GM19455 (cell line): Measurements from ENCODE around the gene ZCCHC24.

ENCODE experiments used
- ATAC-seq: cut with Tn5 transposase; IDR thresholded peaks from one replicate; pipeline ENCODE4 v1.9.1; 2021; ENCODE audit not compliant: unreplicated experiment

Gene ZCCHC24

DNA sequence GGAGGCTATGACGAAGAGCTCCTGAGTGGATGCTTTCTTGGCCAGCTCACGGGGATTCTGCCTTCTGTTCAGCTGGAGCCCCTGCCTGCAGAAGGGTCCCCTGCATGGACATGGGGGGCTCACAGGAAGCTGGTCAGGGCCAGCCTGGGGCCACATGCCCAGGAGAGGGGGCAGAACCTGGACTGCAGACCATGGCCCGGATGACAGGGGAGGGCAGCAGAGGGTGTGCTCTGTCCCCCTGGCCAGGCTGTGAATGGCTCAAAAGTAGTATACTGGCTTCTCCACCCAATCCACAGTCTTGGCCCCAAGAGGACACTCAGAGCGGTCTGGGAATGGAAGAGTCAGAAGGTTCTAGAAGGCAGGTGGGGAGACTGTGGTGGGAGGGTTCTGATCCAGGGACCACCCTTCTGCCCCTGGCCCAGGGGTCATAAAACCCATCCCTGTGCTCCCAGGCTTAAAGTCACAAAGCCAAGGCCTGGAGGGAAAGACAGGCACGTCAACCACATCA lies 57.9 kb downstream of the ZCCHC24 start:
- ATAC-seq, result no peak

DNA sequence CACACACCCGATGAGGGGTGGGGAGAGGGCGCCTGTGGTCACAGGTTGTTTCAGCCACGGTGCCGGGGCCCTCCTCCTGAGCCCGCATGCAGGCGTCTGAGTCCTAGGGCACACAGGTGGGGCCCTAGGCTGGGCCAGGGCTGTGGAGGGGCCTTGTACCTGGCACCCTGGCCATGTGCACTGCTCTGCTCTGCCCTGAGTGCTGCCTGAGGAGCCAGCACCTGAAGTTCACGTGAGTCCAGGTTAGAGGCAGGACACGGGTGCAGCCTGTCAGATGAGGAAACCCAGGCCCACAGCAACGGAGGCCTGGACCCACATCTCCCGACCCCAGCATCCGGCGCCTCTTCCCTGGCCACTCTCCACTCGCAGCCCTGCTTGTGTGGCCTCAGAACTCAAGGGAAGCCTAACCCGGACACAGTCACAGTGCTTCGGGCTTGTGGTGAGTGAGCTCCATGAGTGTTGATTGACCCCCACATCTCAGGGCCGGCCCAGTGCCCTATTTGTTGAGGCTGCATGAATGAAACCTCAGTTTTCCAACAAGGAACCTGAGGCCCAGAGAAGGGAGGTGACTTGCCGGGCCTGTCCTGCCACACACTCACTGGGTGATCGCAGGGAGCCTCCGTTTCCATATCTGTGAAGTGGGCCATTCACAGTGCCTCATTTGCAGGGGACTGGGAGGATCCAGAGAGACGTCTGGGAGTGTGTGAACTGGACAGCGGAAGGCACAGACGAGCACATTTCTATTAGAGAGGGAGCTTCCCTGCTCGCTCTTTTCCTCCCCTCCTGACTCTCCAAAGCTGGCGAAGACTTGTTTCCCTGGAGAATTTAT lies 58.6 kb downstream of the ZCCHC24 start:
- ATAC-seq, result no peak

DNA sequence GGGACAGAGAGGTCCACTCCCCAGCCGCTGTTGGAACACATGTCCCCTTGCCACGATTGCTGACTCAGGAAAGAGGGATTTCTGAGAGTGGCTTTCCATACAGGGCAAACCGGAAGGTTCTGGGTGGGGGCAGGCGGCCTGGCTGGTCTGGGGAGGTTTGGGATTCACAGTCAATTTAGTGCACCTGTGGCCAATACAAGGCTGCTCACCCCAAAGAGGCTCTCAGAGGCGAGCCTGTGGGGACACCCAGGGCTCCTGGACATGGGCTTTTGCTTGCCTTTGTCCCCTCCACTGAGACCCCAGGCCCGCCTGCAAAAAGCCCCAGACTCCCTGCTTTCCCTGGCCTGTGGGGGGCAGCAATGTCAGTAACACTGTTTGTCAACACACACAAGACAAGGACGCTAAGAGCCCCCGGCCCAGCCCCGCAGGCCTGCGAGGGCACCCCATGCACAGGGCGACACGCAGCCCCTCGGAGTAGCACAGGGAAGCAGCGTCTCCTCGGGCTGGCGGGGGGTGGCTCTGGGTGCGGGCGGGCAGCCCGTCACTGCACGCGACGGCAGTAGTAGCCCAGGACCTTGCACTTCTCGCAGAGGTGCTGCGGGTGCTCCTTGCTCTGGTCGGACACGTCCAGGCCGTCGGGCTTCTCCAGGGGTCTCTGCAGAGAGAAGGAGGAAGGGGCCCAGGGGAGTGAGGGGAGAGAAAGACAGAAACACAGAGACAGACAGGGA lies 59.5 kb downstream of the ZCCHC24 start:
- no peak for ATAC-seq

DNA sequence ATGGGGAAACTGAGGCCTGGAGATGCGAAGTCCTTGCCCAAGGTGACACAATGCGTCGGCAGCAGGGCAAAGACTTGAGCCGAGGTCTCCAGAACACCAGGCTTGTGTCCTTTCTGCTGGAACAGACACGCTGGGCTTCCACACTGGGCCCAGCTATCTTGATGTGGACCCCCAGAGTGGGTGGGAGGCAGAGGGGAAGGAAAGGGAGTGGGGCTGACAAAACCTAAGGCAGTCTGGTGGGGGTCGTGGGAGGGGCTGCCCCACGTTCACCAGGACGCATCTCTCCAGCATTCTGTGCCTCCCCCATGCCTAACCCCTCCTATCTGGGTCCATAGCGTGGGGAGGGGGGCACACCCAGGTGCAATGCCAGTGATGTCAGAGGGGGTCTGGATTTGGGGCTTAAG lies 60.0 kb downstream of the ZCCHC24 start:
- ATAC-seq, result no peak

DNA sequence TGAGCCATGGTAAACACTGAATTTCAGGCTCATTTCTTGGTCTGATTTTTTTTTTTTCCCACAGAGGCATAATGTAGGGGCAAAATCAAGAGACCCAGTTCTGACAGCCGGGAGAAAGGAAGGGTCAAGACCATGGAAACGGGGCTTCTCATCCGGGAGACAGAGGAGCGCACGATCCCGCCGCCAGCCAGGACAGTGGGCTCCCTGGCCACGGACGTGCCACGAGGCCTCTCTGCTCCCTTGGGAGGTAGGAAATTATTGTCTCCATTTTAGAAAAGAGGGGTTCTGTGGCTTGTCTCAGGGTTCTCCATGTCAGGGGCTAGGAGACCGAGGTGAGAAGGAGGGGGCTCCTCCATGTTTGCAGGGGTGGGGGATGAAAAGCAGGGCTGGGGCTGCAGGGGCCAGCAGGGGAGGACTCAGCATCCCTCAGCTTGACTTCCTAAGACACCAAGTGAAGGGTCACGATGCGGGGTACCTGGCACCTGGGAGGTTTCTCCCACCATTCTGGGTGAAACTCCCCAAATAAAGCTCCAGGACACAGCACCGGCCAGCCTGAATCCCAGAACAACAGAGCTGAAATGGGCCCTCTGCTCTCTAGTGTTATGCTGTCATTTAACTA lies 60.5 kb downstream of the ZCCHC24 start:
- no peak for ATAC-seq

DNA sequence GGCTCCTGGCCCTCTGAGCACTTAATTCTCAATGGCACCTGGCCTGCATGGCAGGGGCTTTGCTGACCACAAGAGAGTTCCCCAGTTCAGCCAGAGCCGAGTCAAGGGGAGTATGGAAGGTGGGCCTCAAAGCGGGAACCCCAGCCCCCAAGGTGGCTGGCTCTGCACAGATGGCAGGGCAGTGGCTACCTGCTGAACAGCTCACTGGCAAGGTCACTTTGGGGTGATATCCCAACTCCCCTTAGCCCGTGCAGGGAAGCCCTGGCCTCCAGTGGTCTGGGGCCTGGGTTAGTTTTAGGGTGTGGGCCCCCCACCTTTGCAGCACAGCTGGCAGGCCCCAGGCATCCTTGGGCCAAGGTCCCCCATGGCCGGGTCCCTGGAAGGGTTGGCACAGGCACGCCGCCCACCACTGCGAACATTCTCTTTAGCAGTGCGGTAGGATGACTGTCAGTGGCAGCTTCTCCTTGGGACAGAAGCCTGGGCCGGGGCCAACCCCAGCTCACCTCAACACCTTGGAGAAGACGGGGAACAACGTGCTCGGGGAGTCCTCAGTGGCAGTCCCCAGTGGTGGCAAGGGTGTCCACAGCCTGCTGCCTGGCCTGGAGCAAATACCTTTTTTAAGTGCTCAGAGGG lies 61.3 kb downstream of the ZCCHC24 start:
- no peak for ATAC-seq

DNA sequence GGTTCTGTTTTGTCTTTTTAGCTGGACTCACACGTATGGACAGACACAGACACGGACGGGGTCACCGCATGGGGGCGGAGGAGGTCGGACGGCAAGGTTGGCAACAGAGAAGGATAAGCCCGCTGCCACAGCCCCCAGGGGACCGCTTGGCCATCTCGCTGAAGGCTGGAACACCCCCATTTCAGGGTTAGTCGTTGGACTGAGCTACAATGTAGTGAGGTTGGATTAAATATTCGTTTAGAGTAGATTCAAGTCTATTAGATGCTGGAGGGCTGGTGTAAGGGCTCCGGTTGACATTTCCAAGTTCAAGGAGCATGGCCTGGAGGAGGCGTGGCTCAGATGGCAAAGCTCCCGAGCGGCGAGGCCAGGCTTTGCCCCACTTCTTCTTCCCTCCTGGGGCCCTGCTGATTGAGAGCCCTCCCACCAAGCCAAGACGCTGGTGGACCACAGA lies 62.9 kb downstream of the ZCCHC24 start:
- no peak for ATAC-seq

DNA sequence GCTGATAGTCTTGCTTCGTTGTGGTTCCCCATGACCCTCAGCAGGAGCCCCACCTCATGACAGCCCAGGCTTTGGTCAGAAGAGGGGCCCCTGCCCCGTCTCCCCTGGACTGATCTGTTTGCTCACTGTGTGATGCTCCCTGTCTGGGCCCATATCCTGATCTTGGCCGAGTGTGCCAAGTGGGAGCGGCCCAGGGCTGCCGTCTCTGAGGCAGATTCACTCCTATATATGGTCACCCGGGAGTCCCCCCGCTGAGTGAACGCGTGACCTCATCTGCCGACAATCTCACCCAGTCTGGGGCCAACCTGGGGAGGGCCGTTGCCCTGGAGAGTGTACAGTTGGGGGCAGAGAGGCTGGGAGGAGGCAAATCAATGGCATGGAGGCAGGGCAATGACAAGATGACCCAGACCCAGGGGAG lies 63.6 kb downstream of the ZCCHC24 start:
- ATAC-seq, result no peak

DNA sequence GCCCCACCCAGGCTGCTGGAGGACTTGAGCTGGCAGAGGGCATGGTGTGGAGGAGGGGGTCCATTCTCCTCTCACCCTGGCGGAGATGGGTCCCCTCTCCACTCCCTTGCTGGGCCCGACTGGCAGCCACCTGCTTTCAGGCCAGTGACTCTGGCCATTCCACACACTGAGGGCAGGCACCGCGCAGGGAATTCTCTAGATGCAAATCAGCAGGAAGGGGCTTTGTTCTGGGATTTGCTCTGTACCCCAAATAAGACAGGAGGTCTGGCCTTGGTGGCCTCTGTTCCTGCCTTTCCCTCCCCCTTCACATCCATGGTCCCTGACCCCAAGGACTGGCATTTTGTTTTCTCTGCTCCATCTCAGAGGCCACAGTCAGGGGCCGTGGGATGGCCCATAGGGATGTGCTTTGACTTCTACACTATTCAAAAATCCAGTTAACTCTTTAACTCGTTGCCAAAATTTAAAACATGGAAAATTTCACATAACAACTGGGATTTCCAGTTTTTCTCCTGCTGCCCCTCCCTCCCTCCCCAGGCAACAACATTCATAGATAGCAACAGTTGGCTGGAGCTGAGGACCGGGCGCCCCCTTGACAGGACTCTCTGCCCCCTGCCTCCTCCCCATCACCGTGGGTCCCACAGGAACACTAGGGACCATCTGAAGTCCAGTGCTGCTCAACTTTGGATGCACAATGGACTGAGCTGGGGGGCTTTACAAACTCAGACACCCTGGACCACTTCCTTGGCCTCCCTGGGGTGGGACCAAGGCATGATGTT lies 64.3 kb downstream of the ZCCHC24 start:
- ATAC-seq, result no peak

DNA sequence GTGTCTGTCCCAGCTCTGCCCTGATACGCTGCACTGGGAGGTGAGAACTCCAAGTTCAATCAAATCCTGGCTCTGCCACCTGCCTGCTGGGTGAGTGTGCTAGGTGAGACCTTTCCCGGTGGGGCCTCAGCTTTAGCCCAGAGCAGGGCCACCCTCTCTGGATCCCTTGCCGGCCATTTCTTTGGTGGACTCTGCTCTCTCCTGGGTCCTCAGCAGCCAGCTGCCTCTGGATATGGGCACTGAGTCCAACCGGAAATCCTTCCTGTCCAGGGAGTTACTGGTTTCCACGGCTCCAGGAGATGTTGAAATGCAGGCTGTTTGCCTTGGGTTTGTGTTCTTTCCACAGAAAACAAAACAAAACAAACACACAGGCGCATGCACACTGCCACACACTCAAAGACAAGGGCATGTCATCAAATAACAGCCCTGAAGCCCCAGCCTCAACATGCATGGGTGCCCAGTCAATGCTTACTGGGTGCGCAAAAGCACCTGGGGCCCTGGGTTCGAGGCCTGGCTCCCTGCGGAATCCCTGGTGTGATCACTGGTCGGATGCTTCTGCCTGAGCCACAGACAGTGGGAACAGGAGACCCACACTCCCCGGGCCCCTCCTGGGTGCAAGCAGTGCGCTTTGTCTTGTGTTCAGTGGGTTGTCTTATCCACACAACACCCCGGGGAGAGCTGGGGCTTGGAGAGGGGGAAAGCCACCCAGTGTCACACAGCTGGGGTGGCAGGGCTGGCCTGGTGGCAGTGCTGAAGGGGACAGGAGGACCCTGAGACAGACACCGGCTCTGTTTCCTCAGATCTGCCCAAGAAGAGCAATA lies 65.1 kb downstream of the ZCCHC24 start:
- ATAC-seq, result no peak

DNA sequence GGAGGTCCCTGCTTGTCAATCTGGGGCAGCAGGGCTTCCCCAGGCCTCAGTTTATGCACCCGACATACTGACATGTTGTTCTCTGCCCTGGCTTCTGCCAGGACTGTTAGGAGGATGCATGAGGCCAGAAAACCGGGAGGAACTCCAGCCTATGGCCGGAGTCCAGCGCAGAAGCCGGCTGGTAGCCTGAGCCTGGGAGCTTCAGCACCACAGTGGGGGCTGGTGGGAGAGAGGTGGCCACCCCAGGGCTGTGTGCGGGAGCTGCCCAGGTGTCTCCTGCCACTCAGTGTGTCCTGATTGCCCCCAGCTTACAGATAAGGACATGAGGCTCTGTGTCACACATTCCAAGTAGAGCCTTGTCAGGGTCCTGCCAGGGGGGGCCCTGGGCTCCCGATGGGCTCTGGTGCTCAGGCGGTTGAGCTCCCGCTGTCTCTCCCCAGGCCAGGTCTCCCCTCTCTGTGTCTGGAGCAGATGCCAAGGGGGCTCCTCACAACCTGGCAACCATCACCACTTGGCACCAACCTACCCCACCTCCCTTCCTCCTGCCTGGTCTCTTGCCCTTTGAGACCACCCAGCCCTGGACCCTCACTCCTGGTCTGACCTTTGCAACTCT lies 65.8 kb downstream of the ZCCHC24 start:
- ATAC-seq, result no peak

DNA sequence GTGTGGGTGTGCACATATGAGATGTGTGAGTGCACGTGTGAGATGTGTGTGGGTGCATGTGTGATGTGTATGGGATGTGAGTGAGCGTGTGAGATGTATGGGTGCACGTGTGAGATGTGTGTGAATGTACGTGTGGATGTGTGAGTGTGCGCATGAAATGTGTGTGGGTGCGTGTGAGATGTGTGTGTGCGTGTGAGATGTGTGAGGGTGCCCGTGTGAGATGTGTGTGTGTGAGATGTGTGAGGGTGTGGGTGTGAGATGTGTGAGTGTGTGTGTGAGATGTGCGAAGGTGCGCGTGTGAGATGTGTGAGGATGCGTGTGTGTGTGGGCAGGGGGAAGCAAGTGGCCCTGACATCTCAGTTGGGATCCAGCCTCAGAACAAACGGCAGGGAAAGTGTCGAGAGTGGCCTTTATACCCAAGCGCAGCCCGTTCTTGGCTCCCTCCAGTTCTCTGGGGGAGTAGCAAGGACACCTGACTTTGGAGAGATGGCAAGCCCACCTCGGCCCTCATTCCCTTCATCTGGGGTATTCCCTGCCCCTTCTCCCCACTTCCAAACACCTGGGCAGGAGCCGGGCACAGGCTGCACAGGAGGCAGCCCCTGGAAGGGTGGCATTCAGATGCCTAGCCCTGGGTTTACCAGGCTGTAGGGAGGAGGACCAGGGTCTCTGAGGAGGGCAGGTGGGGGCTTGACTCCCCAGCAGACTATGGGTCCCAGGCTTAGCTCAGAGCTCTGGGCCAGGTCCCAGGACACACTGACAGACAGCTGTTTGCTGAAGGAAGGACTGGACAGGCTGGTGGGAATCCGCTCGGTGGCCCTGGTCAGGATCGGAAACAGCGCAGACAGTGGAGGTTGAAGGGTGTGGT lies 66.5 kb downstream of the ZCCHC24 start:
- no peak for ATAC-seq

DNA sequence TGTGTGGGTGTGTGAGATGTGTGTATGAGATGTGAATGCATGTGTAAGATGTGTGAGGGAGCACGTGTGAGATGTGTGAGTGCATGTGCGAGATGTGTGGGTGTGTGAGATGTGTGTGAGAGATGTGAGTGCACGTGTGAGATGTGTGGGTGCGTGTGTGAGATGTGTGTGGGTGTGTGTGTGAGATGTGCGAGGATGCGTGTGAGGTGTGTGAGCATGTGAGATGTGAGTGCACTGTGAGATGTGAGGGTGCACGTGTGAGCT lies 67.1 kb downstream of the ZCCHC24 start:
- no peak for ATAC-seq

DNA sequence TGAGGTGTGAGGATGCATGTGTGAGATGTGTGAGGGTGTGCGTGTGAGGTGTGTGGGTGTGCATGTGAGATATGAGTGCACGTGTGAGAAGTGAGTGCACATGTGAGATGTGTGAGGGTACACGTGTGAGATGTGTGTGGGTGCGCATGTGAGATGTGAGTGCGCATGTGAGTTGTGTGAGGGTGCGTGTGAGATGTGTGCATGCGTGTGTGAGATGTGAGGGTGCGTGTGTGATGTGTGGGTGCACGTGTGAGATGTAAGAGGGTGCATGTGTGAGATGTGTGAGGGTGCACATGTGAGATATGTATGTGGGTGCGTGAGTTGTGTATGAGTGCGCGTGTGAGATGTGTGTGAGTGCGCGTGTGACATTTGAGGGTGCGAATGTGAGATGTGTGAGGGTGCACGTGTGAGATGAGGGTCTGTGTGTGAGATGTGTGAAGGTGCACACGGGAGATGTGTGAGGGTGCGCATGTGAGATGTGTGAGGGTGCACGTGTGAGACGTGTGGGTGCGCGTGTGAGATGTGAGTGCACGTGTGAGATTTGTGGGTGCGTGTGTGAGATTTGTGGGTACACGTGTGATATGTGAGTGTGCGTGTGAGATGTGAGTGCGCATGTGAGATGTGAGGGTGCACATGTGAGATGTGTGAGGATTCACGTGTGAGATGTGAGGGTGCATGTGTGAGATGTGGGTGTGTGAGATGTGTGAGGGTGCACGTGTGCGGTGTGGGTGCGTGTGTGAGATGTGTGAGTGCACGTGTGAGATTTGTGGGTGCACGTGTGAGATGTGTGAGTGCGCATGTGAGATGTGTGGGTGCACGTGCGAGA lies 67.7 kb downstream of the ZCCHC24 start:
- ATAC-seq, result no peak

DNA sequence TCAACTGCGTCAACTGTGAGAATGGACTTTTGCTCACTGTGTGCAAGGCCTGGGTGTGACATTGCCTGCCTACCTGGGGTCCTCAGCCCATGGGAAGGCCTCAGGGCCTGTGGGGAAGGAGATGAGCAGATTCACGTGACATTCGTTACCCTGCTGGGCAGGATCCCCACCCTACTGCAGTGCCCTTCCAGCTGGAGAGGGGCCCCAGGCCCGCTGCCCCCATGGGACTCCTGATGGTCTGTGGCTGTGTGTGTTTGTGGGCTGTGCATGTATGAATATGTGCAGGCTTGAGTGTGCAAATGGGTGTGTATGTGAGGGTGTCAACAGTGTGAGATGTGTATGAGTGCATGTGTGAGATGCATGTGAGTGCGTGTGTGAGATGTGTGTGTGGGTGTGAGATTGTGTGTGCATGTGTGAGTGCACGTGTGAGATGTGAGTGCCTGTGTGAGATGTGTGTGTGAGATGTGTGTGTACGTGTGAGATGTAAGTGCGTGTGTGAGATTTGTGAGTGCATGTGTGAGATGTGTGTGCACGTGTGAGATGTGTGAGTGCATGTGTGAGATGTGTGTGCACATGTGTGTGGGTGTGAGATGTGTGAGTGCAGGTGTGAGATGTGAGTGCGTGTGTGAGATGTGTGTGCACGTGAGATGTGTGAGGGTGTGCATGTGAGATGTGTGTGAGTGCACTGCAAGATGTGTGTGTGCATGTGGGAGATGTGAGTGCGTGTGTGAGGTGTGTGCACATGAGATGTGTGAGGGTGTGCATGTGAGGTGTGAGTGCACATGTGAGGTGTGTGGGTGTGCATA lies 68.5 kb downstream of the ZCCHC24 start:
- ATAC-seq, result no peak

DNA sequence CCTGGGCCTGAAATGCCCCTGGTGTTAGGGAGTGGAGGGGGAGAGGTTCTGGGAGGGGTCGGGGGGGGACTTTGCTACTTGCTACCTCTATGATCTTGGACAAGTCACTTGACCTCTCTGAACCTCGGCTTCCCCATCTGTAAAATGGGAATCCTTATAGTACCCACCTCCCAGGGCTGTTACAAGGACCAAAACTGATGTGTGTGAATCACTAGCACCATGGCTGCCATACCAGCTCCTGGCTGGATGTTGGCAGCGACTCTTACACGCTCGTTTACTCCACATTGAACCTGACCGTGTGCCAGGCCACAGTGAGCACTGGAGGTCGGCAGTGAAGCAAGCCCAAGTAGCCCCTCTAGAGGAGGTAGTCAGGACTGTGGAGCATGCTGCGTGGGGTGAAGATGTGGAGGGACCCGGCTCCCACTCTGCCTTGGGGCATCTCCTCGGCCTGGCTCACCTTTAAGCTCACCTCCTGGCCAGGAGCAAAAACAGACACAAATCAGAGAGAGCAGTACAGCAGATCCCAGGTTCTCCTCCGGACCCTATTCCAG lies 69.3 kb downstream of the ZCCHC24 start:
- ATAC-seq, result no peak
